GM12878 (cell line): ENCODE measurements around the gene IQGAP2. TPM values are rescaled to one million over a fixed set of nuclear protein-coding genes. Genes with fewer than 3 reads are reported as not detected.

ENCODE experiments used
- BMI1 ChIP-seq: fragments of 450-650 bp; IDR thresholded peaks from 2 replicates; pipeline ENCODE4 v1.6.1; 2016; ENCODE audit warnings: mild to moderate bottlenecking, moderate library complexity, borderline replicate concordance
- CBX3 ChIP-seq: fragments of 200-600 bp; sonication (generic); IDR thresholded peaks from 2 replicates; pipeline ENCODE4 v1.6.1; 2016; ENCODE audit warnings: low read depth, borderline replicate concordance
- CHD2 ChIP-seq: IDR thresholded peaks from 2 replicates; pipeline ENCODE4 v1.6.1; 2011; ENCODE audit warnings: low read depth, low read length, improper control_type of control experiment, borderline replicate concordance
- CUX1 ChIP-seq: IDR thresholded peaks from 2 replicates; pipeline ENCODE4 v1.6.1; 2012; ENCODE audit warnings: improper control_type of control experiment, low read depth, low read length; ENCODE audit not compliant: insufficient replicate concordance
- DPF2 ChIP-seq: fragments of 450-650 bp; IDR thresholded peaks from 2 replicates; pipeline ENCODE4 v1.6.1; 2017; ENCODE audit warnings: mild to moderate bottlenecking
- ETV6 ChIP-seq, 2 experiments: fragments of 450-650 bp in 1 of 2; IDR thresholded peaks in 1 of 2; conservative IDR thresholded peaks in 1 of 2; 2 replicates each; pipeline ENCODE4 v1.6.1; 2014; ENCODE audit warnings: antibody characterized with exemption in 1 of 2, borderline replicate concordance in 1 of 2, low read depth in 1 of 2, mild to moderate bottlenecking in 1 of 2, moderate library complexity in 1 of 2
- FOXM1 ChIP-seq: IDR thresholded peaks from 2 replicates; pipeline ENCODE4 v1.6.1; 2012; ENCODE audit warnings: low read depth, mild to moderate bottlenecking, inconsistent platforms, low read length, moderate library complexity
- LARP7 ChIP-seq: fragments of 450-650 bp; IDR thresholded peaks from 2 replicates; pipeline ENCODE4 v1.6.1; 2017; ENCODE audit warnings: mild to moderate bottlenecking
- MYC ChIP-seq: IDR thresholded peaks from 2 replicates; pipeline ENCODE4 v1.6.1; 2011; ENCODE audit warnings: mild to moderate bottlenecking, low read length, moderate library complexity, inconsistent platforms; ENCODE audit not compliant: insufficient read depth, insufficient replicate concordance, insufficient read length, severe bottlenecking
- RELB ChIP-seq: fragments of 450-650 bp; IDR thresholded peaks from 2 replicates; pipeline ENCODE4 v1.6.1; 2017; ENCODE audit warnings: low read depth, mild to moderate bottlenecking, moderate library complexity
- SKIL ChIP-seq: fragments of 450-650 bp; IDR thresholded peaks from 2 replicates; pipeline ENCODE4 v1.6.1; 2017; ENCODE audit warnings: mild to moderate bottlenecking, low read depth, inconsistent platforms; ENCODE audit not compliant: poor library complexity, severe bottlenecking
- SUZ12 ChIP-seq: fragments of 200-600 bp; sonication (generic); IDR thresholded peaks from one replicate; pipeline ENCODE4 v1.6.1; 2018; ENCODE audit warnings: antibody characterized with exemption, mild to moderate bottlenecking; ENCODE audit not compliant: unreplicated experiment
- TARDBP ChIP-seq: IDR thresholded peaks from 2 replicates; pipeline ENCODE4 v1.6.1; 2016; ENCODE audit warnings: borderline replicate concordance
- ZBTB4 ChIP-seq: fragments of 450-650 bp; formaldehyde crosslinking; IDR thresholded peaks from 2 replicates; pipeline ENCODE4 v1.4.0; 2022; ENCODE audit warnings: mild to moderate bottlenecking, moderate library complexity
- ZNF217 ChIP-seq: fragments of 450-650 bp; IDR thresholded peaks from 2 replicates; pipeline ENCODE4 v1.6.1; 2017; ENCODE audit warnings: antibody characterized with exemption, mild to moderate bottlenecking
- polyA plus RNA-seq, 11 experiments: library from polyadenylated mRNA; depleted of rRNA in 4 of 11; unstranded in 6 of 11; stranded (reverse) in 5 of 11; fragments of >200 nt; fragmentation: Nextera tagmentation in 4 of 11; fragmentation: Illumina TruSeq in 1 of 11; extraction: Ambion mirVana in 4 of 11; extraction: Trizol in 1 of 11; gene quantifications; 1 replicate in 1 of 11; 2 replicates in 10 of 11; pipeline versions ENCODE4 v1.2.1 to v1.2.3, GENCODE V29; 2011 to 2016; ENCODE audit warnings: inconsistent platforms in 2 of 11, missing spikeins in 2 of 11, low read depth in 1 of 11
- total RNA-seq, 4 experiments: library from RNA; depleted of rRNA in 3 of 4; stranded (reverse); fragments of >200 nt in 3 of 4; fragmentation: Illumina TruSeq in 1 of 4; extraction: Trizol in 1 of 4; gene quantifications; 2 replicates each; pipeline versions ENCODE4 v1.2.1 to v1.2.3, GENCODE V29; 2013 to 2021

IQGAP2 gene
- total and polyA plus RNA-seq, 10 of the 15 experiments (the other 5 are each of a cell fraction or from before 2014, with no cell fraction given): 14.5 to 41.4 (median 21.8) TPM

GRCh38 chr5:76582230-76583162, 179.4 kb downstream of the IQGAP2 start (continued):
- peak; percentile 78 for TF ChIP-seq SKIL
- TF ChIP-seq LARP7: 0 out of 2 replicates have a peak, but pooled peaks have one; percentile 24
- peak; percentile 64; the same call in 1 of the 2 replicates for TF ChIP-seq FOXM1
- no peak for TF ChIP-seq MYC
- no peak for TF ChIP-seq ZBTB4 (CRISPR knock-in tag)
- TF ChIP-seq ETV6 (conservative IDR thresholded peaks at IDR 0.05 in 1 of 2, IDR thresholded peaks at IDR 0.05 in 1 of 2; ENCODE audit: borderline replicate concordance in 1 of 2, low read depth in 1 of 2): peak in 1 of 2 experiments; percentile 32; a peak in 1 of 4 replicates
- no peak for TF ChIP-seq SUZ12
- TF ChIP-seq CBX3: no peak
- peak; percentile 93 for TF ChIP-seq DPF2
- no peak for TF ChIP-seq TARDBP
- peak; percentile 52; the same call in 1 of the 2 replicates for TF ChIP-seq BMI1
- TF ChIP-seq CUX1: no peak
- peak; percentile 48; the same call in 1 of the 2 replicates for TF ChIP-seq CHD2
- peak; percentile 94 for TF ChIP-seq RELB
- TF ChIP-seq ZNF217: peak; percentile 46; the same call in 1 of the 2 replicates
